Measurements from ENCODE around the gene MAGEF1. TPM values are rescaled to one million over a fixed set of nuclear protein-coding genes. Genes with fewer than 3 reads are reported as not detected.

The MAGEF1 gene
- total and polyA plus RNA-seq, 2 of the 13 experiments (the other 11 are each of a cell fraction or from before 2014, with no cell fraction given) = 26.0 to 62.4 TPM

DNA sequence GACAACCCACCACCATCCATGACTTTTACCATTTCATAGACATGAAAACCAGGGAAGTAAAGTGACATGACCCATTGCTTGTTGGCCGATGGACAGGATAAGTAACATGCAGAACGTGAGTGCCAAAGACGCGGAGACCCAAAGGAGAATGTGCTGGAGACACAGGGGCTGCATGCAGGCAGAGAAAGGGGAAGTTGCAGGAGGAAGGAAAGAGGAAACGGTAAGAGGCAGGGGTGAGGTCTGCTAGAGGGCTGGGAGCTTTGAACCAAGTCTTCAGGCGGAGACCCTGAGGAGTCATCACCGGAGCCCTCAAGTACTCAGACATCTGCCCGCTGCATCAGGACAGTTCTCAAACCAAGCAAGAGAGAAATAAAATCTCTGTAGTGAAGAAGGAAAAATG lies 34.9 kb downstream of the MAGEF1 start:
- Histone ChIP-seq H2AFZ (ENCODE audit: low read length) (no peak overlapping the region), H3K4me3 (replicated peaks in 1 of 3; ENCODE audit: insufficient read depth in 1 of 3, low read depth in 2 of 3, low read length in 3 of 3) (no peak overlapping the region), H3K9ac (ENCODE audit: insufficient read depth, low read depth, low read length) (no peak overlapping the region), H3K4me2 (ENCODE audit: low read depth, low read length) (no peak overlapping the region), H3K36me3 (replicated peaks in 1 of 2; ENCODE audit: control insufficient read depth in 1 of 2, insufficient read depth in 2 of 2, low read length in 2 of 2) (no peaks in the 10 kb centered on the region), H4K20me1 (ENCODE audit: insufficient read depth, low read length) (no peaks in the 10 kb centered on the region), H3K4me1 (ENCODE audit: insufficient read depth, low read length) (peaks cover 22% of the 10 kb centered on the region), H3K9me3 (ENCODE audit: low read length) (no peaks in the 10 kb centered on the region), H3K27me3 (ENCODE audit: control insufficient read depth in 1 of 2, insufficient read depth in 2 of 2, low read length in 2 of 2) (peaks cover 7 to 12% of the 10 kb centered on the region in 2 experiments; a peak in 3 of 5 replicates), H3K79me2 (ENCODE audit: insufficient read depth, low read length) (no peaks in the 10 kb centered on the region), H3K27ac (ENCODE audit: extremely low read length, insufficient read depth, low read length) (no peak overlapping the region)
- ATAC-seq (no peak), FAIRE-seq (no peak), DNase-seq (ENCODE audit: low spot score) (no peak)
- WGBS (ENCODE audit: low lambda C conversion rate) = 51% methylated on average over 8 of the region's 8 CpGs
- TF ChIP-seq RXRB (CRISPR knock-in tag; IDR thresholded peaks at IDR 0.05; ENCODE audit: borderline replicate concordance) (no peak), PAF1 (CRISPR knock-in tag; IDR thresholded peaks at IDR 0.05) (no peak), SMARCC2 (IDR thresholded peaks at IDR 0.05) (no peak), ZMYM2 (CRISPR knock-in tag; IDR thresholded peaks at IDR 0.05) (no peak), CBX2 (IDR thresholded peaks at IDR 0.05; ENCODE audit: low read depth, low read length) (no peak), CBX2 (CRISPR knock-in tag; IDR thresholded peaks at IDR 0.05; ENCODE audit: low read depth) (no peak), SALL2 (CRISPR knock-in tag; IDR thresholded peaks at IDR 0.05) (no peak), ZNF616 (CRISPR knock-in tag; IDR thresholded peaks at IDR 0.05; ENCODE audit: low read depth) (no peak), MED8 (CRISPR knock-in tag; IDR thresholded peaks at IDR 0.05; ENCODE audit: insufficient replicate concordance) (no peak), FOXJ3 (CRISPR knock-in tag; IDR thresholded peaks at IDR 0.05; ENCODE audit: borderline replicate concordance) (no peak), ZNF530 (CRISPR knock-in tag; IDR thresholded peaks at IDR 0.05; ENCODE audit: low read depth) (no peak), NFIC (IDR thresholded peaks at IDR 0.05; ENCODE audit: low read length) (no peak)
- TF ChIP-seq, protein P1, sequence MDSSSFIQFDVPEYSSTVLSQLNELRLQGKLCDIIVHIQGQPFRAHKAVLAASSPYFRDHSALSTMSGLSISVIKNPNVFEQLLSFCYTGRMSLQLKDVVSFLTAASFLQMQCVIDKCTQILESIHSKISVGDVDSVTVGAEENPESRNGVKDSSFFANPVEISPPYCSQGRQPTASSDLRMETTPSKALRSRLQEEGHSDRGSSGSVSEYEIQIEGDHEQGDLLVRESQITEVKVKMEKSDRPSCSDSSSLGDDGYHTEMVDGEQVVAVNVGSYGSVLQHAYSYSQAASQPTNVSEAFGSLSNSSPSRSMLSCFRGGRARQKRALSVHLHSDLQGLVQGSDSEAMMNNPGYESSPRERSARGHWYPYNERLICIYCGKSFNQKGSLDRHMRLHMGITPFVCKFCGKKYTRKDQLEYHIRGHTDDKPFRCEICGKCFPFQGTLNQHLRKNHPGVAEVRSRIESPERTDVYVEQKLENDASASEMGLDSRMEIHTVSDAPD (CRISPR knock-in tag; IDR thresholded peaks at IDR 0.05) = no peak
- intact Hi-C loops (cut with micrococcal nuclease; ENCODE audit: unreplicated experiment) (no loop called here), in situ Hi-C loops (cut with HindIII; ENCODE audit: extremely low pct_ligation_motif_present, low pct_unique_long_range_greater_than_20kb) (no loop called here)
- POLR2A ChIA-PET = no interaction called here
- CTCF ChIA-PET (ENCODE audit: low intra/inter-chr PET ratio, low total read pairs) = no interaction called here
- BruUV-seq (replicated peaks) = no TSS peak
